ENCODE data around the gene LIPT1. TPM values are rescaled to one million over a fixed set of nuclear protein-coding genes. Genes with fewer than 3 reads are reported as not detected.

LIPT1 gene
- total and polyA plus RNA-seq, 2 of the 8 experiments (the other 6 are each of a cell fraction or from before 2014, with no cell fraction given) = 6.1 to 10.9 TPM

DNA sequence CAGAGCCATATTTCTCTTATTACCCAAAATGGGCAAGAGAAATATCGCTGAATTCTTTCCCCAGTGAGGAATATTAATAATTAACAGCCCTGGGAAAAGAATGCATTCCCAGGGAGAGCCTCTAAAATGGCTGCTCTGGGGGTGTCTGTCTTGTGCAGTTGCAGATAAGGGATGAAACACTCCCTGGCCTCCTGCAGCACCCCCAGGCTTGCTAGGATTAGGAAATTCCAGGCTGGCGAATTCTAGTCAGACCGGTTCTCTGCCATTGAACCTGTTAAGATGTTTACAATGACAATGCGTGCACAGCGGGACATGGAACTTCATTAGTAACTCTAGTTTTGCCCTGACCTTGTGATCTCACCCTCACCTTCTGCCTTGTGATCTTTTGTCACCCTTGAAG, 50.7 kb downstream of the LIPT1 start (continued):
- 0 out of 2 replicates have a peak, but pooled peaks have one; percentile 21 for TF ChIP-seq JUND (IDR thresholded peaks at IDR 0.05; ENCODE audit: low read length)
- TF ChIP-seq TEAD4 (IDR thresholded peaks at IDR 0.05; ENCODE audit: low read depth, low read length) = 0 out of 2 replicates have a peak, but pooled peaks have one; percentile 27
- TF ChIP-seq HDAC6 (IDR thresholded peaks at IDR 0.05; ENCODE audit: low read depth, low read length) = no peak
- no peak for TF ChIP-seq RAD21 (IDR thresholded peaks at IDR 0.05 in 1 of 2, conservative IDR thresholded peaks at IDR 0.05 in 1 of 2; ENCODE audit: low read depth in 2 of 2, low read length in 2 of 2)

Small RNAs within 50 kb of the gene (small RNA-seq; reads per million reads assigned to genes)
- not detected for gene AC092587.1 (ENCODE audit: insufficient read depth)

Other genes with a start within 250 kb of the LIPT1 start
- gene CRACDL, start 218.7 kb upstream of the LIPT1 start, total RNA-seq (2021; fragmentation: NEBNext Ultra II Directional; extraction: Animal tissue kit (Norgen Biotek cat#: 25700)) = 0.07 and 0.50 TPM in 2 replicates
- gene CRACDL, start 218.7 kb upstream of the LIPT1 start, polyA plus RNA-seq (2011; rRNA removed) = 0.25 and 0.38 TPM in 2 replicates
- gene C2orf15, start 13.3 kb upstream of the LIPT1 start, total RNA-seq (2021; fragmentation: NEBNext Ultra II Directional; extraction: Animal tissue kit (Norgen Biotek cat#: 25700)) = 5.5 and 6.5 TPM in 2 replicates
- 3.0 and 3.6 TPM in 2 replicates for gene C2orf15, start 13.3 kb upstream of the LIPT1 start, polyA plus RNA-seq (2011; rRNA removed)
- 5.7 and 7.4 TPM in 2 replicates for gene TSGA10, start within 50 bp of the LIPT1 start, total RNA-seq (2021; fragmentation: NEBNext Ultra II Directional; extraction: Animal tissue kit (Norgen Biotek cat#: 25700))
- gene TSGA10, start within 50 bp of the LIPT1 start, polyA plus RNA-seq (2011; rRNA removed) = 1.2 and 2.2 TPM in 2 replicates
- 31.7 and 36.2 TPM in 2 replicates for gene MITD1, start 26.1 kb downstream of the LIPT1 start, total RNA-seq (2021; fragmentation: NEBNext Ultra II Directional; extraction: Animal tissue kit (Norgen Biotek cat#: 25700))
- 8.9 and 15.2 TPM in 2 replicates for gene MITD1, start 26.1 kb downstream of the LIPT1 start, polyA plus RNA-seq (2011; rRNA removed)
- gene MRPL30, start 26.2 kb downstream of the LIPT1 start, total RNA-seq (2021; fragmentation: NEBNext Ultra II Directional; extraction: Animal tissue kit (Norgen Biotek cat#: 25700)) = 43.4 and 46.2 TPM in 2 replicates
- 15.5 and 22.3 TPM in 2 replicates for gene MRPL30, start 26.2 kb downstream of the LIPT1 start, polyA plus RNA-seq (2011; rRNA removed)
- gene LYG2, start 100.7 kb downstream of the LIPT1 start, total RNA-seq (2021; fragmentation: NEBNext Ultra II Directional; extraction: Animal tissue kit (Norgen Biotek cat#: 25700)) = not detected in 2 replicates
- not detected in 2 replicates for gene LYG2, start 100.7 kb downstream of the LIPT1 start, polyA plus RNA-seq (2011; rRNA removed)
- gene LYG1, start 146.2 kb downstream of the LIPT1 start, total RNA-seq (2021; fragmentation: NEBNext Ultra II Directional; extraction: Animal tissue kit (Norgen Biotek cat#: 25700)) = 0.86 TPM in 1 of 2 replicates, not detected in the other
- gene LYG1, start 146.2 kb downstream of the LIPT1 start, polyA plus RNA-seq (2011; rRNA removed) = 0.60 and 0.68 TPM in 2 replicates
- gene TXNDC9, start 181.4 kb downstream of the LIPT1 start, total RNA-seq (2021; fragmentation: NEBNext Ultra II Directional; extraction: Animal tissue kit (Norgen Biotek cat#: 25700)) = 33.0 and 35.6 TPM in 2 replicates
- gene TXNDC9, start 181.4 kb downstream of the LIPT1 start, polyA plus RNA-seq (2011; rRNA removed) = 9.5 and 12.9 TPM in 2 replicates
- gene EIF5B, start 182.4 kb downstream of the LIPT1 start, total RNA-seq (2021; fragmentation: NEBNext Ultra II Directional; extraction: Animal tissue kit (Norgen Biotek cat#: 25700)) = 62.9 and 64.5 TPM in 2 replicates
- 9.4 and 10.7 TPM in 2 replicates for gene EIF5B, start 182.4 kb downstream of the LIPT1 start, polyA plus RNA-seq (2011; rRNA removed)